Lung (tissue), 12 donors: ENCODE results near the gene PCOLCE2. TPM values are rescaled to one million over a fixed set of nuclear protein-coding genes. Genes with fewer than 3 reads are reported as not detected.

Experiments used
- ATAC-seq: fragments of 200-7000 bp; cut with Tn5 transposase; one replicate; pipeline ENCODE4 v1.9.1; 2020; ENCODE audit warnings: moderate number of reproducible peaks; ENCODE audit not compliant: insufficient read depth, low FRiP score
- DNase-seq, 3 donors: peaks; one replicate each; pipeline ENCODE4 v3.0.0-alpha.2; 2013 to 2017
- H3K27ac ChIP-seq, 2 donors: one replicate each; pipeline ENCODE4 v1.5.1; 2013; ENCODE audit warnings: mild to moderate bottlenecking in 2 of 2, moderate library complexity in 2 of 2, control low read depth in 1 of 2, inconsistent platforms in 1 of 2, low read depth in 1 of 2, low read length in 1 of 2
- H3K27me3 ChIP-seq, 3 donors: one replicate each; pipeline ENCODE4 v1.5.1; 2013; ENCODE audit warnings: low read length in 2 of 3; ENCODE audit not compliant: control insufficient read depth in 3 of 3, insufficient read depth in 3 of 3
- H3K36me3 ChIP-seq, 4 donors: one replicate each; pipeline ENCODE4 v1.5.1; 2013; ENCODE audit warnings: low read length in 4 of 4, mild to moderate bottlenecking in 1 of 4, moderate library complexity in 1 of 4; ENCODE audit not compliant: control insufficient read depth in 4 of 4, insufficient read depth in 4 of 4
- H3K4me1 ChIP-seq, 5 donors: one replicate each; pipeline ENCODE4 v1.5.1; 2013; ENCODE audit warnings: low read length in 5 of 5, mild to moderate bottlenecking in 2 of 5, moderate library complexity in 1 of 5; ENCODE audit not compliant: control insufficient read depth in 5 of 5, insufficient read depth in 5 of 5
- H3K4me3 ChIP-seq: one replicate; pipeline ENCODE4 v1.5.1; 2013; ENCODE audit warnings: mild to moderate bottlenecking, control low read depth, moderate library complexity
- H3K9ac ChIP-seq, 2 donors: one replicate each; pipeline ENCODE4 v1.5.1; 2013; ENCODE audit warnings: low read length in 2 of 2, control low read depth in 1 of 2; ENCODE audit not compliant: insufficient read depth in 1 of 2
- H3K9me3 ChIP-seq, 4 donors: one replicate each; pipeline ENCODE4 v1.5.1; 2013; ENCODE audit warnings: low read length in 3 of 4, mild to moderate bottlenecking in 1 of 4, moderate library complexity in 1 of 4; ENCODE audit not compliant: control insufficient read depth in 4 of 4, insufficient read depth in 3 of 4
- WGBS, 2 donors: extraction: QIAGEN DNeasy Blood & Tissue Kit; methylation state at CpG; one replicate each; pipeline ENCODE4 v1.1.7; 2013; 5-methylcytosine and 5-hydroxymethylcytosine counted together
- polyA plus RNA-seq, 2 donors: library from polyadenylated mRNA; stranded (reverse); fragments of 200-250 nt; gene quantifications; one replicate each; pipeline ENCODE4 v1.2.1, GENCODE V29; 2013
- total RNA-seq, 2 donors: library from RNA; depleted of rRNA in 1 of 2; stranded (reverse); fragments of >200 nt in 1 of 2; gene quantifications; one replicate each; pipeline ENCODE4 v1.2.1, GENCODE V29; 2014 to 2021
- TF ChIP-seq, protein P1 (sequence below): IDR thresholded peaks from 2 replicates; pipeline ENCODE4 v1.5.1; 2012; ENCODE audit warnings: mild to moderate bottlenecking; ENCODE audit errors: control extremely low read depth, extremely low read depth
- donor health status: control.
- donor health status: control.
- donor health status: Bipolar disorder and iron deficiency.
- donor health status: healthy.
- donor health status: DM: yes; HTN: yes; CAD: no.

The PCOLCE2 gene
- total and polyA plus RNA-seq, 4 donors: 2.8 to 32.2 (median 15.6) TPM

DNA sequence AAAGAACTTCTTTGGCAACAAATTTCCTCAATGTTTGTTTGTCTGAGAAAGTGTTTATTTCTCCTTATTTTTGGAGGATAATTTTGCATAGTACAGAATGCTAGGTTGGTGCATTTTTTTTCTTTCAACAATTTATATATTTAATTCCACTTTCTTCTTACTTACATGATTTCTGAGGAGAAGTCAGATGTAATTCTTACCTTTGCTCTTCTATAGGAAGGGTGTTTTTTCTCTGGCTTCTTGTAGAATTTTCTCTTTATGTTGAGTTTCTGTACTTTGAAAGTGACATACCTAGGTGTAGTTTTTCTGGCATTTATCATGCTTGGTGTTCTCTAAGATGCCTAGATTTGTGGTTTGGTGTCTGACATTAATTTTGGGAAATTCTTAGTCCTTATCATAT, 34.8 kb upstream of the PCOLCE2 start:
- Histone ChIP-seq H3K4me1 (no peaks in the 10 kb centered on the region), H3K9me3 (no peaks in the 10 kb centered on the region), H3K36me3 (no peaks in the 10 kb centered on the region), H3K27me3 (peaks cover 0 to 2% (median 0%) of the 10 kb centered on the region in 3 donors), H3K27ac (no peak overlapping the region), H3K4me3 (no peak overlapping the region), H3K9ac (no peak overlapping the region)
- ATAC-seq (no peak), DNase-seq (no peak)
- TF ChIP-seq, protein P1, sequence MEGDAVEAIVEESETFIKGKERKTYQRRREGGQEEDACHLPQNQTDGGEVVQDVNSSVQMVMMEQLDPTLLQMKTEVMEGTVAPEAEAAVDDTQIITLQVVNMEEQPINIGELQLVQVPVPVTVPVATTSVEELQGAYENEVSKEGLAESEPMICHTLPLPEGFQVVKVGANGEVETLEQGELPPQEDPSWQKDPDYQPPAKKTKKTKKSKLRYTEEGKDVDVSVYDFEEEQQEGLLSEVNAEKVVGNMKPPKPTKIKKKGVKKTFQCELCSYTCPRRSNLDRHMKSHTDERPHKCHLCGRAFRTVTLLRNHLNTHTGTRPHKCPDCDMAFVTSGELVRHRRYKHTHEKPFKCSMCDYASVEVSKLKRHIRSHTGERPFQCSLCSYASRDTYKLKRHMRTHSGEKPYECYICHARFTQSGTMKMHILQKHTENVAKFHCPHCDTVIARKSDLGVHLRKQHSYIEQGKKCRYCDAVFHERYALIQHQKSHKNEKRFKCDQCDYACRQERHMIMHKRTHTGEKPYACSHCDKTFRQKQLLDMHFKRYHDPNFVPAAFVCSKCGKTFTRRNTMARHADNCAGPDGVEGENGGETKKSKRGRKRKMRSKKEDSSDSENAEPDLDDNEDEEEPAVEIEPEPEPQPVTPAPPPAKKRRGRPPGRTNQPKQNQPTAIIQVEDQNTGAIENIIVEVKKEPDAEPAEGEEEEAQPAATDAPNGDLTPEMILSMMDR: no peak

- no peak overlapping the region for H3K9ac ChIP-seq
- TF ChIP-seq, protein P1: no peak
- WGBS, 2 donors: 68 to 73% methylated on average over 2 of the region's 2 CpGs
- no peaks in the 10 kb centered on the region for H3K9me3 ChIP-seq
- ATAC-seq: no peak
- H3K4me3 ChIP-seq: no peak overlapping the region
- no peak for DNase-seq
- H3K27ac ChIP-seq: no peak overlapping the region
- H3K36me3 ChIP-seq: no peaks in the 10 kb centered on the region
- H3K4me1 ChIP-seq: peaks cover 0 to 8% (median 0%) of the 10 kb centered on the region in 5 donors
- peaks cover 0 to 3% (median 0%) of the 10 kb centered on the region in 3 donors for H3K27me3 ChIP-seq
Measured at GRCh38 chr3:142916605-142917004, 27.7 kb upstream of the PCOLCE2 start.

GRCh38 chr3:142915636-142916035, 26.8 kb upstream of the PCOLCE2 start:
- DNase-seq (no peak), ATAC-seq (no peak)
- Histone ChIP-seq H3K9ac (no peak overlapping the region), H3K9me3 (no peaks in the 10 kb centered on the region), H3K36me3 (no peaks in the 10 kb centered on the region), H3K4me1 (peaks cover 0 to 8% (median 0%) of the 10 kb centered on the region in 5 donors), H3K4me3 (no peak overlapping the region), H3K27ac (no peak overlapping the region), H3K27me3 (peaks cover 0 to 3% (median 0%) of the 10 kb centered on the region in 3 donors)
- TF ChIP-seq, protein P1: no peak
- WGBS, 2 donors: 80 to 94% methylated on average over 3 of the region's 3 CpGs

DNA sequence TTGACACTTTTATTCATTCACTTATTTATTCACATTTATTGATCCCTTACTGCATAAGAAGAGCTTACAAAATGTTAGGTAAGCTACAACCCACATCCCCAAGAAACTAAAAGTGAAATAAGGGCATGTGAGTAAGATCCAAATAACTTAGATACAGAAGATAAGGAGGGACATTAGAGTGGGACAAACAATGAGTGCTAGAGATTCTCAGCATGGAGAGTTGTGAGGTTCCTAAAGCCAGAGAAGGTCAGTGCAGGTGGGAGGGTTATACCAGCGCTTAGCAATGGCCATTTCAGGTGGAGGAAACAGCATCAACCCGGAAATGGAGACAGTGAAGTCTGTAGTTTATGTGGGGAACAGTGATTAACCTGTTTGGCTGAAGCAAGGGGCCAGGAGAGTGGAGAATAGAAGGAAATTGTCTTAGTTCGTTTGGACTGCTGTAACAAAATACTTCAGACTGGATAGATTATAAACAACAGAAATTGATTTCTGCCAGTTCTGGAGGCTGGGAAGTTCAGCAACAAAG, 25.5 kb upstream of the PCOLCE2 start:
- TF ChIP-seq, protein P1: no peak
- no peak overlapping the region for H3K27ac ChIP-seq
- no peak for DNase-seq
- WGBS, 2 donors: 53 to 63% methylated on average over 3 of the region's 3 CpGs
- peaks cover 0 to 8% (median 0%) of the 10 kb centered on the region in 5 donors for H3K4me1 ChIP-seq
- no peak for ATAC-seq
- H3K9ac ChIP-seq: no peak overlapping the region
- H3K27me3 ChIP-seq: peaks cover 0 to 3% (median 0%) of the 10 kb centered on the region in 3 donors
- H3K4me3 ChIP-seq: no peak overlapping the region
- no peaks in the 10 kb centered on the region for H3K9me3 ChIP-seq
- H3K36me3 ChIP-seq: no peaks in the 10 kb centered on the region
